HFFc6 (cell line): ENCODE measurements around the gene KIF25. TPM values are rescaled to one million over a fixed set of nuclear protein-coding genes. Genes with fewer than 3 reads are reported as not detected.
"Not testable (repeated sequence)": the region's sequence is repeated elsewhere in the genome, so short reads cannot be mapped to it uniquely, and the experiment has no call there.

ENCODE experiments used
- DNase-seq: peaks from one replicate; pipeline ENCODE4 v3.0.0-alpha.2; 2018
- H3K27ac Mint-ChIP-seq: 2 replicates; pipeline ENCODE4 v1.8.0; 2020; ENCODE audit warnings: mild to moderate bottlenecking, mixed read lengths
- H3K27me3 Mint-ChIP-seq: 2 replicates; pipeline ENCODE4 v1.8.0; 2021; ENCODE audit warnings: mild to moderate bottlenecking, moderate library complexity, mixed read lengths; ENCODE audit not compliant: insufficient read depth
- H3K36me3 Mint-ChIP-seq: 2 replicates; pipeline ENCODE4 v1.8.0; 2021; ENCODE audit warnings: low read depth, mixed read lengths
- H3K4me1 Mint-ChIP-seq: 2 replicates; pipeline ENCODE4 v1.8.0; 2020; ENCODE audit warnings: low read depth, mixed read lengths
- H3K4me3 Mint-ChIP-seq: 2 replicates; pipeline ENCODE4 v1.8.0; 2020; ENCODE audit warnings: mild to moderate bottlenecking, moderate library complexity, mixed read lengths
- H3K9me3 Mint-ChIP-seq: 2 replicates; pipeline ENCODE4 v1.8.0; 2020; ENCODE audit warnings: mild to moderate bottlenecking, mixed read lengths
- CTCF ChIP-seq: fragments of 200-600 bp; sonication (generic); IDR thresholded peaks from 2 replicates; pipeline ENCODE4 v1.5.0; 2021; ENCODE audit warnings: antibody characterized with exemption, mild to moderate bottlenecking
- total RNA-seq, 6 experiments: library from RNA; stranded (reverse); fragmentation: NEBNext Ultra II Directional; extraction: Animal tissue kit (Norgen Biotek cat#: 25700); gene quantifications; 2 replicates in 1 of 6; 3 replicates in 5 of 6; pipeline ENCODE4 v1.2.3, GENCODE V29; 2021

Gene KIF25
- total RNA-seq, 6 experiments from 2014 or later: not detected

- Mint-ChIP-seq H3K4me3 (no peak overlapping the region), H3K9me3 (no peaks in the 10 kb centered on the region), H3K36me3 (no peaks in the 10 kb centered on the region), H3K27ac (no peak overlapping the region), H3K4me1 (no peaks in the 10 kb centered on the region), H3K27me3 (peaks cover 12% of the 10 kb centered on the region)
- TF ChIP-seq CTCF: no peak
- DNase-seq: no peak
Measured at GRCh38 chr6:167996424-167997199, 859 bp upstream of the KIF25 start.

GRCh38 chr6:167998215-167998614 is 744 bp downstream of the KIF25 start:
- Mint-ChIP-seq H3K9me3 (no peaks in the 10 kb centered on the region), H3K4me3 (no peak overlapping the region), H3K36me3 (no peaks in the 10 kb centered on the region), H3K4me1 (no peaks in the 10 kb centered on the region), H3K27ac (no peak overlapping the region), H3K27me3 (peaks cover 19% of the 10 kb centered on the region)
- DNase-seq: no peak
- no peak for TF ChIP-seq CTCF

GRCh38 chr6:168000198-168001028 is 2.9 kb downstream of the KIF25 start:
- no peaks in the 10 kb centered on the region for H3K9me3 Mint-ChIP-seq
- H3K4me3 Mint-ChIP-seq: no peak overlapping the region
- no peak for DNase-seq
- H3K27ac Mint-ChIP-seq: no peak overlapping the region
- H3K27me3 Mint-ChIP-seq: peaks cover 33% of the 10 kb centered on the region
- no peaks in the 10 kb centered on the region for H3K4me1 Mint-ChIP-seq
- H3K36me3 Mint-ChIP-seq: no peaks in the 10 kb centered on the region
- no peak for TF ChIP-seq CTCF

- Mint-ChIP-seq H3K27ac (no peak overlapping the region), H3K27me3 (peaks cover 31% of the 10 kb centered on the region), H3K9me3 (no peaks in the 10 kb centered on the region), H3K4me3 (no peak overlapping the region), H3K4me1 (no peaks in the 10 kb centered on the region), H3K36me3 (no peaks in the 10 kb centered on the region)
- TF ChIP-seq CTCF: no peak
- DNase-seq: no peak
Measured at GRCh38 chr6:168001029-168001332, 3.5 kb downstream of the KIF25 start.

GRCh38 chr6:168001514-168001913 is 4.0 kb downstream of the KIF25 start:
- H3K9me3 Mint-ChIP-seq, DNase-seq, H3K4me3 Mint-ChIP-seq, H3K36me3 Mint-ChIP-seq, H3K4me1 Mint-ChIP-seq, H3K27ac Mint-ChIP-seq: not testable (repeated sequence)
- H3K27me3 Mint-ChIP-seq: peaks cover 31% of the 10 kb centered on the region

- Mint-ChIP-seq H3K4me1 (peaks cover 13% of the 10 kb centered on the region), H3K4me3 (no peak overlapping the region), H3K36me3 (no peaks in the 10 kb centered on the region), H3K27ac (no peak overlapping the region), H3K27me3 (peaks cover 27% of the 10 kb centered on the region), H3K9me3 (no peaks in the 10 kb centered on the region)
- no peak for TF ChIP-seq CTCF
- DNase-seq: no peak
Measured at GRCh38 chr6:168002804-168003203, 5.3 kb downstream of the KIF25 start.
